Suprapubic skin (tissue), 3 donors: ENCODE data around the gene RAP1GDS1.

Experiments used
- POLR2AphosphoS5 ChIP-seq, 3 donors: sonication (generic); formaldehyde crosslinking; IDR thresholded peaks; one replicate each; pipeline ENCODE4 v1.6.1; 2017; ENCODE audit warnings: antibody characterized with exemption in 3 of 3
- TF ChIP-seq, protein P1 (sequence below), 2 donors: fragments of 200-600 bp in 1 of 2; fragments of 450-650 bp in 1 of 2; sonication (generic) in 1 of 2; IDR thresholded peaks; one replicate each; pipeline ENCODE4 v1.5.1; 2016 to 2019; ENCODE audit warnings: antibody characterized with exemption in 2 of 2, mild to moderate bottlenecking in 1 of 2, moderate library complexity in 1 of 2

GRCh38 chr4:98232202-98232601 lies 29.0 kb upstream of the RAP1GDS1 start:
- TF ChIP-seq, protein P1, sequence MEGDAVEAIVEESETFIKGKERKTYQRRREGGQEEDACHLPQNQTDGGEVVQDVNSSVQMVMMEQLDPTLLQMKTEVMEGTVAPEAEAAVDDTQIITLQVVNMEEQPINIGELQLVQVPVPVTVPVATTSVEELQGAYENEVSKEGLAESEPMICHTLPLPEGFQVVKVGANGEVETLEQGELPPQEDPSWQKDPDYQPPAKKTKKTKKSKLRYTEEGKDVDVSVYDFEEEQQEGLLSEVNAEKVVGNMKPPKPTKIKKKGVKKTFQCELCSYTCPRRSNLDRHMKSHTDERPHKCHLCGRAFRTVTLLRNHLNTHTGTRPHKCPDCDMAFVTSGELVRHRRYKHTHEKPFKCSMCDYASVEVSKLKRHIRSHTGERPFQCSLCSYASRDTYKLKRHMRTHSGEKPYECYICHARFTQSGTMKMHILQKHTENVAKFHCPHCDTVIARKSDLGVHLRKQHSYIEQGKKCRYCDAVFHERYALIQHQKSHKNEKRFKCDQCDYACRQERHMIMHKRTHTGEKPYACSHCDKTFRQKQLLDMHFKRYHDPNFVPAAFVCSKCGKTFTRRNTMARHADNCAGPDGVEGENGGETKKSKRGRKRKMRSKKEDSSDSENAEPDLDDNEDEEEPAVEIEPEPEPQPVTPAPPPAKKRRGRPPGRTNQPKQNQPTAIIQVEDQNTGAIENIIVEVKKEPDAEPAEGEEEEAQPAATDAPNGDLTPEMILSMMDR (IDR thresholded peaks at IDR 0.05): no peak
- TF ChIP-seq POLR2AphosphoS5 (IDR thresholded peaks at IDR 0.05): no peak
